GM12801 (cell line): ENCODE results near the gene MYLK.

ENCODE experiments used
- CTCF ChIP-seq: IDR thresholded peaks from one replicate; pipeline ENCODE4 v1.5.1; 2011; ENCODE audit warnings: control low read depth; ENCODE audit not compliant: insufficient read length; ENCODE audit errors: extremely low read depth

The MYLK gene

DNA sequence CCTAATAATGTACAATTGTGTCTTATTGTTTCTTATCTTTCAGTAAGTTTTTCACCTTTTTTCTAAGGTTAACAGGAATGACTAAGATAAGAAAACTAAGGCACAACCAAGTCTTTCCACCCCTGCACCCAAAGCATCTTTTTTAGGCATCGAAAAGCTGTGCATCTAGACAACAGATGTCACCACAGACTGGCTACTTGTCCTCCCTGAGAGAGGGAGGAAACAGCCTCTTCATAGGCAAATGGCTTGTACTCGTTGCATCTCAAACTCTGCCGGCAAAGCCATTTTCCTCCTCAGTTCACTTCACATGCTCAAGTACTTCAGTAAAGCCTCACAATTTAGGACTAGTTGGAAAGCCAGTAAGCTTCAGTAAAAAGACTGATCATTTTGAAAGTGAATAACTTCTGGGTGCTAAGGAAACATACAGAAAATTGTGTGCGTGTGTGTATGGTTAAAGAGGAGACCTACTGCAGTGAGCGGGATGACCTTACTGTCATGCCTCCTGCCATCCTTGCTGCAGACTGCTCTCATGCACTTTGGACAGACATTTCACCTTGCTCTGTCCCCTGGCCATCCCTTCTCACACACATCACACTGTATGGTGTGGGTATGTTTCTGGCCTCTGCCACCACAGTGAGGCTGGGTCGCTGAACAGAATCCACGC lies 262.8 kb downstream of the MYLK start:
- TF ChIP-seq CTCF: no peak

DNA sequence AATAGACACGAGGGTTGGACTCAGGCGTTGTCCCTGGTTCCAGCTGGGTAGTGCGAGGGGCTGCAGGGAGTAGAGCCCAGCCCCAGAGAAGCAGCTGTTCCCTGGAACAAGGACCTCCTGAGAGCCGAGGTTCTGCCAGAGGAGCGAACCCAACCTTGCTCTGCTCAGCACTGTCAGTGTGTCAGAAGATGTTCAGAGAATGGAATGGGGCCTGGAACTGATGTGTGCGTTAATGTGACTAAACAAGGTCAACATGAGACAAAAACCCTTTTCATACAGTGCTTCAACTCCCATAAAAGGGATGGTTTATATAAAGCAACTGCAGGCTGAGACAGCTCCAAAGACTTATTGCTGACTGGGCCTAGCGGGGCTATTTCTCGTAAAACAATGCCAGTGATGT lies 263.8 kb downstream of the MYLK start:
- TF ChIP-seq CTCF: no peak

GRCh38 chr3:123618768-123619484 lies 265.2 kb downstream of the MYLK start:
- TF ChIP-seq CTCF: no peak

- TF ChIP-seq CTCF: no peak
Observed at GRCh38 chr3:123618076-123618708, 265.9 kb downstream of the MYLK start.

- no peak for TF ChIP-seq CTCF
Observed at GRCh38 chr3:123616593-123616992, 267.5 kb downstream of the MYLK start.

DNA sequence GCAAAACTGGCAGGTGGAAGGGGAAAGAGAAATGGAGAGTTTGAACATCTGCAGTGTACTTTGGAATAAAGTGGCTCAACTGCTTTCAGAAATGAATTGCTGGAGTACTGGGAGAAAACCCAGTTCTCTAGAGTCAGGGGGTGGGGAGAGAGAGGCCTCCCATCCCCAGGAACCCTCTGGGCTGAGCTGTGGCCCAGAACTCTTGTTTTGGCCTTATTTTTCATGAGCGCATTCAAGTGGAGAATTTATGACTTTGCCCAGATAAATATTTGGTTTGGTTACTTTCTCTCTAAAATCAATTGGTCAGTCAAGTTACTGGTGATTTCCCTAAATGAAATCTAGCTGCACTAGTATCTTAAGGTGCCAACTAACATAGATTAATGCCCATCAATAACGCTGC lies 270.6 kb downstream of the MYLK start:
- no peak for TF ChIP-seq CTCF

- TF ChIP-seq CTCF: no peak
Observed at GRCh38 chr3:123611082-123611481, 273.1 kb downstream of the MYLK start.
